ENCODE data around the gene RCSD1. TPM values are rescaled to one million over a fixed set of nuclear protein-coding genes. Genes with fewer than 3 reads are reported as not detected.
"Not testable (repeated sequence)": the region's sequence is repeated elsewhere in the genome, so short reads cannot be mapped to it uniquely, and the experiment has no call there.

RCSD1 gene, protein sequence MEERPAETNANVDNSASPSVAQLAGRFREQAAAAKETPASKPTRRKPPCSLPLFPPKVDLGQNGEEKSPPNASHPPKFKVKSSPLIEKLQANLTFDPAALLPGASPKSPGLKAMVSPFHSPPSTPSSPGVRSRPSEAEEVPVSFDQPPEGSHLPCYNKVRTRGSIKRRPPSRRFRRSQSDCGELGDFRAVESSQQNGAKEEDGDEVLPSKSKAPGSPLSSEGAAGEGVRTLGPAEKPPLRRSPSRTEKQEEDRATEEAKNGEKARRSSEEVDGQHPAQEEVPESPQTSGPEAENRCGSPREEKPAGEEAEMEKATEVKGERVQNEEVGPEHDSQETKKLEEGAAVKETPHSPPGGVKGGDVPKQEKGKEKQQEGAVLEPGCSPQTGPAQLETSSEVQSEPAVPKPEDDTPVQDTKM
- total RNA-seq: 131 and 132 TPM in 2 replicates

DNA sequence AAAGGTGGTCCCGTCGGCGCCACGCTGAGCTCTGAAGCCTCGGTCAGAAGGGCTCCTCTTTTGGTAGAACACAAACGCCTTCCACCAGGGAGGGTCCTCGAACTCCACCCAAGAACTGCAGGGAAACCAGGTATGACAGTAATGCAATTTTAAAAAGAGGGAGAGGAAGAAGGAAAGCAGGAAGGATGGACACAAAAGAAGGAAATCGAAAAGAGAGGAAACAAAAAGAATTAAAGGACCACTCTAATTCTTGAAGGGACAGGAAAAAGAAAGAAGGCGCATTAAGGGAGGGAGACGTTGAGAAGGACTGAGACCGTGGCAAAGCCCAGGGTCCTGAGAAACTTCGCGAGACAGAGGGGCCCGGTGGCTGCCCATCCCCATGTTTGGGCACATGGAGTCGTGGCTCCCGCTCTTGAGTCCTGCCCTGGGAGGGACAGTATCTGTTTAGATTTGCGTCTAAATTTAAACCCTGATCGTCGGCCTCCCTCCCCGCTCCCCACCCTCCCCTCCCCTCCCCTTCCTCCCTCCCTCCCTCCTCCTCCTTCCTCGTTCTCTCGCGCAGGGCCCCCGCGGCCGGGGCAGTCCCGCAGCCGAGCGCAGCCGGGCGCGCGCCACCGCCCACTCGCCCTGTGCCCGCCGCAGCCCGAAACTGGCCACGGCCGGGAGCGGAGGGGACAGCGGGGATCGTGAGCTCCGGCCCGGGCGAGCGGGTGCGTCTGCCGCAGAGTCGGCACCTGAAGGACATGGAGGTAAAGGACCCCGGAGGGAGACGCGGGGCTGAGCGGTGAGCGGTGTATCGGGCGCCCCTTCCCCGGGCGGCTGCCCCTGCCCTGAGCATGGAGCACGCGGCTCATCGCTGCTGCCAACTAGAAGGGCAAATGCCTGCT is at the start of gene RCSD1:
TSS of gene RCSD1 (plus strand) at position 552 of the 887 bp plus-strand sequence. CDS start at position 744, 192 bp downstream.
- intact Hi-C loops (cut with micrococcal nuclease): loop anchor here (2.0 to 10.0 kb wide), 7 partner anchors 128 to 1735 kb away; partner anchors contain the start of genes BLZF1, NME7, POU2F1 and TADA1

DNA sequence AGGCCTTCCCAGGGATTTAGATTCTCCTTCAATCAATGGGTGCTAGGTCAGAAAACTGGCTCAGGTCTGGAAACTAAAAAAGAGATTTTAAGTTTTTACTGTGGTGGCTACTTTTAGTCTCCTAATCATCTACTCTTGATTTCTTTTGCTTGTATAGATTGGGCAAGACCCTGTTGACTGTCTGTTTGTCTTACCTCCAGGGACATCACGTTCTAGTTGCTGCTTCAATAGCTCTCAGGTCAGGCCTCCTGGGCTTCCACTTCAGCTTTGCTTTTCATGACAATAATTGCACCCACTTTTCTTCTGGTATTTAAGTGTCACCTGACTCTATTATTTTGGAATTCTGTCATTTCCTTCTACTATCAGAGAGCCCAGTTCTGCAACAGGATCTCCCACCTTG is 48.0 kb upstream of the RCSD1 start:
- intact Hi-C loops (cut with micrococcal nuclease): no loop called here

DNA sequence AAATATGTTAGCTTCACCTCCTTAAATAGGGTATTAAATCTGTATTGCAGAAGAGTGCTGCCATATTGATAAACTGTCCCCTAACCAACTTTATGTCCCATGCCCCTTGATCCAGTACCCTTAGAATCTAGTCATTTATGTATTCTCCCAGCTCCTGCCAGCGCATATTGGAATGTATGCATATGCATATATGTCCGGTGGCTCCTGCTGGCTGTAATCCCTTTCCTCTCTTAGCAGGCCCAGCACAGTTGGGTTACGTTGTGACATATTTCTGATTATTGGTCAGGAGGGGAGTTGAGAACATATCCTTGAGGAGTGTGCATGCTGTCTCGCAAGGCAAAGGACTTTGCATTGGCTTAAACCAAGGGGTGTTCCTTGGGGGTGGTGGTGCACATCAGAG is 47.3 kb upstream of the RCSD1 start:
- intact Hi-C loops (cut with micrococcal nuclease): no loop called here

- intact Hi-C loops (cut with micrococcal nuclease): no loop called here
These were observed 45.5 kb upstream of the RCSD1 start for GRCh38 chr1:167584581-167584980.

DNA sequence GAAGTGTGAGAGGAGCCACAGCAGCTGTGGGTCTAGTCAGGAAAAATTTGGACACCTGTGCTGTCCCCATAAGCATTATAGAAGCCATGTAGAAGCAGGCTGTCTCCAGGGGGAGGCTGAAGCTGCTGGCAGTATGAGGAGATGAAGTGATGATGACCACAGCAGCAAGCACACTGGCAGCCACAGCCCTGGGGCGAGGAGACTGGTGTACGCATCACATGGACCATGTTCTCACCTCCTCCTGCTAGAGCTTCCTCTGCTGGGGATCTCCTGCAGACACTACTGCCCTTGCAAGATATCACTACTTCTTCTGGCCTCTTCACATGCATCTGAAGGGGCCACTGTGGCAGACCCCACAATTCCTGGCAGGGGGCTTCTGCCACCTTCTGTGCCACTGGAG is 42.7 kb upstream of the RCSD1 start:
- intact Hi-C loops (cut with micrococcal nuclease): no loop called here

- intact Hi-C loops (cut with micrococcal nuclease): no loop called here
These were observed 42.2 kb upstream of the RCSD1 start for GRCh38 chr1:167587872-167588271.

- intact Hi-C loops (cut with micrococcal nuclease): no loop called here
These were observed 41.7 kb upstream of the RCSD1 start for GRCh38 chr1:167588361-167588760.

GRCh38 chr1:167592475-167592874 is 37.6 kb upstream of the RCSD1 start:
- intact Hi-C loops (cut with micrococcal nuclease): no loop called here

DNA sequence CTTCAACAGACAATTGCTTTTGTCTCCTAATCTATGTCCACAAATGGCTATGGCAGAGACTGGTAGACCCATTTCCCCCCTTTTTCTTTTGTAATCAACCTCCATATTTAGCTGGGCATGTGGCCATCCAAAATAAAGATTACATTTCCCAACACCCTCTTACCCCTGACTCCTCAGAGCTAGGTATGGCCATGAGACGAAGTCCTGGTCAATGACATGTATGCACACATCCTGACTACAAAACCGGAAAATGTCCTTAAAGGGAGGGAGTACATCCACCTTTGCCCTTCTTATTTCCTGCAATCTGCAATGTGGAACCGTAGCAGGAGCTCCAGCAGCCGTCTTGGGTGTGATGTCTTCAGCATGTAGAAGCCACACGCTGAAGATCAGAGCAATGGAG is 36.2 kb upstream of the RCSD1 start:
- intact Hi-C loops (cut with micrococcal nuclease): no loop called here

DNA sequence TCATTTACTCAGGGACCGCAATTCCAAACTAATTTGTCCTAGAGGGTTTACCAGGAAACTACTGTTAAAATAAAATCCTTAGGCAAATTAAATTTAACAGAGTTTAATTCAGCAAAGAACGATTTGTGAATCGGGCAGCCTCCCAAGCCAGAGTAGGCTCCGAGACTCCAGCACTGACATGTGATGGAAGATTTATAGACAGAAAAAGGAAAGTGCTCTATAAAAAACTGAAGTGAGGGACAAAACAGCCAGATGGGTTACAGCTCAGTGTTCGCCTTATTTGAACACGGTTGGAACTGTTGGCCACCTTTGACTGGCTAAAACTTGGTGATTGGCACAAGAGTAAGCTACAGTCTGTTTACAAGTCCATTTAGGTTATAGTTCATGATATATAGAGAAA is 35.2 kb upstream of the RCSD1 start:
- intact Hi-C loops (cut with micrococcal nuclease): no loop called here

DNA sequence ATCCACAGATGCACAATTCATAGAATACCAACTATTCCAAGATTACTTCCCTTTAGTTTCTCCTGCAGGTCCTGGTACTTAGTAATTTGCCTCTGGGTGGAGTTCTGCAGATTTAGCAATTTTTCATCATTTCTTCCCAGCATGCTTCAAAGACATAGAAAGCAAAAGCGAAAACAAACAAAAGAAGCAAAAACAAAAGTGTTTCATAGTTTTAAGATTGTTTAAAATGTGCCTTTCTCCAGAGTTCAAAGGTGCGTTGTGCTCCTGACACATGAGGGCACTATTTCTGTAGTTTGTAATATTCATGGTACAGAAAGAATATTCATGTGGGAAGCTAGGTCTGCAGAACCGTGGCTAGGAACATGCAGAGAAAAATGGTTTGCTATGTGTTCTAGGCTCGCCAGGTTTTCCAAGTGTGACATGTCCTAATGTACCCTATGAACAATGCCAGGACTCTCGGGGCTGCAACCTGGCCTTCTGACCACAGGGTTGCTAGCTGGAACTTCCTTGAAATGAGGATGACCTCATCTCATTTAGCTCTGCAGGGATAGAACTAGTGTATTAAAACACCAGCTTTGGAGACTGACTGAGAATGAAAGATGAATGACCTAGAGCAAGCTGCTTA is 30.0 kb upstream of the RCSD1 start:
- intact Hi-C loops (cut with micrococcal nuclease): loop anchor here (1.0 to 5.0 kb wide), 12 partner anchors 17 to 579 kb away; partner anchors contain the start of genes POU2F1 and TIPRL

GRCh38 chr1:167601442-167602383 is 28.3 kb upstream of the RCSD1 start:
- intact Hi-C loops (cut with micrococcal nuclease): loop anchor here (2.0 to 5.0 kb wide), 3 partner anchors 56 to 577 kb away; partner anchors contain the start of gene TIPRL

DNA sequence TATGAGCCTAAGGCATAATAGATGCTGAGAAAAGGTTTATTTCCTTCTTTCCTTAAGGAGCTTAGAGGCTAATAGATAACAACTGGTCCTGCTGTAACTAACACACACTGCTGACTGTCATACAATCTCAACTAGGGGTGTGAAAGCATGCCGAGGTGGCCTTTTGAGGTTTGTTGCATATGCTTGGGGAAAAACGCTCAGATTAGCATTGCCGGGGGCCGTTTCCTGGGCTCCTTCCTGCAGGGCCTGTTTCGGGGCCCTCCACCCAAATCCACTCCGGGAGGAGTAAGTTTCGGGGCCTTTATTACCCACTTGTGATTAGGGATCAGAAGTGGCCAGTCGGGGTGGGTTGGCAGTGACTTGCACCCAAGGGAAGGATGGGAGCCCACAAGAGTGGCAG is 27.2 kb upstream of the RCSD1 start:
- intact Hi-C loops (cut with micrococcal nuclease): loop anchor here (5.0 kb wide), 2 partner anchors 54 to 69 kb away; no protein-coding TSS in a partner anchor

DNA sequence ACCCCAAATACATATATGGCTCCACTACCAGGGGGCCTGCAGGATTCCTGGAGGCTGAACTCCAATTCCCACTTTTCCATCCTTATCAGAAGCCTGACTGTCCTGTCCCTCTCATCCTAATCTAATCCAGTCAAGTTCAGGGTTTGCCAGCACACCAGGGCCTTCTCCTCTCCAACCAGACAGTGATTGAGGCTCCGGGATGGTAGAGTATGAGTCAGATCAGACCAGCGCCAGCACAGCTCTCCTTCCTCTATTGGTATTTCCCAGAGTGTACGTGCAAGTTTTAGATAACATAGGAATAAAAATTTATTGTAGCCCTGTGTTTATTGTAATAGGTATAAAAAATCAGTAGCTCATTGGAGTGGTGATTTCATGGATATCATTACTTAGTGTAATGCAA is 24.5 kb upstream of the RCSD1 start:
- intact Hi-C loops (cut with micrococcal nuclease): no loop called here

DNA sequence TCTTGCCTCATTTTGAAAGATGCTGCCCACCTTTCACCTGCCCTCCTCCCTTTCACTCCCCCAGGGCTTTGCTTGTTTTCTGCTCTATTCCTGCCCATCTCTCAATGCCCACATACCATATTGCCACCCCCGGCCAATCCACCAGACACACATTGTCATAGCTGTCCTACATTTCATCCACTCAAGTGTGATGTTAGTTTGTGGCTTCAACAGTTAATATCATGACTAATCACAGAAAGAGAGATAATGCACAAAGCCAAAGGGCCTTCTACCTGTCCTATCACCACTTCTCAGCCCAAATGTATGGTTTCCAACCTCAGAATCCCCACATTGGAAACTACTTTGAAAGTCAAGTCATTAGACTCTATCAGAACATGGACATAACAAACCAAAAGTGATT is 18.0 kb upstream of the RCSD1 start:
- intact Hi-C loops (cut with micrococcal nuclease): no loop called here

DNA sequence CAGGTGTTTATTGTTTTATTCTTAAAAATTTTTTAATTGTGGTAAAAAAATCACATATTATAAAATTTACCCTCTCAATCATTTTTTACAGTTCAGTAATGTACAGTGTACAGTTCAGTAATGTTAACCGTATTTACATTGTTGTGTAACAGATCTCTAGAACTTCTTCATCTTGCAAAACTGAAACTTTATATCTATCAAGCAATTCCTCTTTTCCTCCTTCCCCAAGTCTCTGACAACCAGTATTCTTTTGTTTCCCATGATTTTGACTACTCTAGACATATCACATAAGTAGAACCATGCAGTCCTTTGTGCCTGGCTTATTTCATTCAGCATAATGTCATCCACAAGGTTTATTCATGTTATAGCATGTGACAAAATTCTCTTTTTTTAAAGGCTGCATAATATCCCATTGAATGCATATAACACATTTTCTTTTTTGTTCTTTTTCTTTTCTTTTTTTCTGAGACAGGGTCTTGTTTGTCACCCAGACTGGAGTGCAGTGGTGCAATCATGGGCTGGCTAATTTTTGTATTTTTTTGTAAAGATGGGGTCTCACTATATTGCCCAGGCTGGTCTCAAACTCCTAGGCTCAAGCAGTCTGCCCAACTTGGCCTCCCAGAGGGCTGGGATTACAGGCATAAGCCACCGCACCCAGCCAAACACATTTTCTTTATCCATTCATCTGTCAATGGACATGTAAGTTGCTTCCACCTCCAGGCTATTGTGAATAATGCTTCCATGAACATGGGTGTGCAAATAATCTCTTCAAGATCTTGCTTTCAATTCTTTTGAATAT is 17.2 kb upstream of the RCSD1 start:
- intact Hi-C loops (cut with micrococcal nuclease): no loop called here

DNA sequence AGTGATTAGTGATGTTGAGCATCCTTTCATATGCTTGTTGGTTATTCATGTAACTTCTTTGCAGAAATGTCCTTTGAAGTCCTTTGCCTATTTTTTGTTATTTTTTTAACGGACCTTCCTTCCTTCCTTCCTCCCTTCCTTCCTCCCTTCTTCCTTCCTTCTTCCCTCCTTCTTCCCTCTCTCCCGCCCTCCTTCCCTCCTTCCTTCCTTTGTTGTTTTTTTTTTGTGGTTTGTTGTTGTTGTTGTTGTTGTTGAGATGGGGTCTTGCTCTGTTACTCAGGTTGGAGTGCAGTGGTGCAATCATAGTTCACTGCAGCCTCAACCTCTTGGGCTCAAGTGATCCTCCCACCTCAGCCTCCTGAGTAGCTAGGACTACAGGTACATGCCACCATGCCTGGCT is 16.0 kb upstream of the RCSD1 start:
- intact Hi-C loops (cut with micrococcal nuclease): not testable (repeated sequence)

- intact Hi-C loops (cut with micrococcal nuclease): no loop called here
These were observed 15.2 kb upstream of the RCSD1 start for GRCh38 chr1:167614851-167615250.

DNA sequence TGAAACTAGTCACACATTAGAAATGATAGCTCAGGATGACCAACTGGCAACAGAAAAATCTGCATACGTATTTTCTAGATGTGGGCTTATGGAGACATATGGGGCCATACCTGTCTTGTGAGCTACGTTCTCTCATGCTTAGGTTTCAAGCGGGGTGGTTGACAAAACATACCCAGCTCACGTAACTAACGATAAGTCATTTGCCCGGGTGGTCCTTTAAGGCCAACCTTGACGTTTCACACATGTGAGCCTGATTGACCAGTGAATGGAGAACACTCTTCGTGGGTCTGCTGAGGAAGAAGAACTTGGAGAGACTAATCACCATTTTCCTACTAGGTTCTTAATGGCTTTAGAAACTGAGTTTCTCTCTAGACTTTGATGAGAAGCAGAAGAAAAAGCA is 13.5 kb upstream of the RCSD1 start:
- intact Hi-C loops (cut with micrococcal nuclease): no loop called here
